IPS-20b (cell line): ENCODE data around the gene KLRG1.

ENCODE experiments used
- H3K27ac ChIP-seq: one replicate; pipeline ENCODE4 v1.5.1; 2013; ENCODE audit warnings: low read length
- H3K27me3 ChIP-seq: 2 replicates; pipeline ENCODE4 v1.6.1; 2013; ENCODE audit warnings: mild to moderate bottlenecking, low read length, inconsistent platforms; ENCODE audit not compliant: insufficient read depth
- H3K36me3 ChIP-seq: 2 replicates; pipeline ENCODE4 v1.6.1; 2013; ENCODE audit warnings: low read depth, mild to moderate bottlenecking, inconsistent platforms, low read length, moderate library complexity; ENCODE audit not compliant: insufficient read depth
- H3K4me1 ChIP-seq: 2 replicates; pipeline ENCODE4 v1.6.1; 2013; ENCODE audit warnings: mild to moderate bottlenecking, control low read depth, inconsistent platforms, low read length, moderate library complexity; ENCODE audit not compliant: insufficient read depth
- H3K4me3 ChIP-seq: 2 replicates; pipeline ENCODE4 v1.5.1; 2013; ENCODE audit warnings: mild to moderate bottlenecking, low read length, inconsistent platforms
- H3K9ac ChIP-seq: 2 replicates; pipeline ENCODE4 v1.6.1; 2013; ENCODE audit warnings: low read depth, mild to moderate bottlenecking, inconsistent platforms, low read length, moderate library complexity
- H3K9me3 ChIP-seq: 2 replicates; pipeline ENCODE4 v1.6.1; 2013; ENCODE audit warnings: mild to moderate bottlenecking, low read depth, low read length, inconsistent platforms; ENCODE audit not compliant: insufficient read depth

Gene KLRG1

GRCh38 chr12:8987685-8988084 lies 1.7 kb upstream of the KLRG1 start:
- H3K4me1 ChIP-seq = no peaks in the 10 kb centered on the region
- no peak overlapping the region for H3K27ac ChIP-seq
- no peak overlapping the region for H3K9ac ChIP-seq
- H3K27me3 ChIP-seq = no peaks in the 10 kb centered on the region
- no peak overlapping the region for H3K4me3 ChIP-seq
- H3K9me3 ChIP-seq = no peaks in the 10 kb centered on the region
- no peaks in the 10 kb centered on the region for H3K36me3 ChIP-seq

DNA sequence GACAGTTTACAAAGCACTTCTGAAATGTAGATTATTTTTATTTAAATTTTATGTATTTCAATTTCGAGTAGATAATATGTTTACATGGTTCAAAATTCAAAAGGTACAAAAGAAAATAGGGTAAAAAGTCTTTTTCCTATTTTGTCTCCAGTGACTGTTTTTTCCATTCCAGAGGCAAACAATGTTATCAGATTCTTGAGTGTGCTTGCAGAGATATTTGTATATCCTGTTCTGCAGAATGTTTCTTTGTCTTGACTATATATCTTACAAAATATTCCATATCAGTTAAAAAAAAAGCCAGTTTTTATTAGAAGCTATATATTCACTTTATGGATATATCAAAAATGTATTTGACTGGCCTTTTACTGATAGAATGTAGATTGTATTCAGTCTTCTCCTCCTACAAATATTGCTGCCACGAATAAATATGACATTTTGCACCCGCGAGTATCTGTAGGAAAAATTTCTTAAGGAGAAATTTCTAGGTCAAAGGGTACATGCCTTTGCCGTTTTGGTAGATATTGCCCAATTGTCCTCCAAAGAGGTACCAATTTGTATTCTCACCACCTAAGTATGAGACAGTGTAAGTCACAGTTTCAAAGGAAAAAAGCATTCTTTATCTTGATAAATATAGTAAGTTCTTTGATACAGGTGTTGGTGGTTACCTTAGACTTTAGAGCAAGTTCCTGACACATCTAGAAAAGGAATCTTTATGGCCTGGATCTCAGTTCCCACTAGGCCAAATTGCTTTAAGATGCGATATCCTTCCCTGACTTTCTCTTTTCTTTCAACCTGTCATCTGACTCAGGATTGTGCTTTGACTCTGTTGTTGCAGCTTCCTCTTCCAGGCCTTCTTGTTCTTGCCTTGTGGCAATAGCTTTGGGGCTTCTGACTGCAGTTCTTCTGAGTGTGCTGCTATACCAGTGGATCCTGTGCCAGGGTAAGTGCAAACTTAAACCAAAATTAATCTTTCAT lies 2.3 kb downstream of the KLRG1 start:
- Histone ChIP-seq H3K9me3 (no peaks in the 10 kb centered on the region), H3K9ac (no peak overlapping the region), H3K27ac (no peak overlapping the region), H3K36me3 (no peaks in the 10 kb centered on the region), H3K4me1 (no peaks in the 10 kb centered on the region), H3K4me3 (no peak overlapping the region), H3K27me3 (no peaks in the 10 kb centered on the region)

- H3K4me3 ChIP-seq = no peak overlapping the region
- no peaks in the 10 kb centered on the region for H3K4me1 ChIP-seq
- H3K9ac ChIP-seq = no peak overlapping the region
- no peaks in the 10 kb centered on the region for H3K27me3 ChIP-seq
- H3K27ac ChIP-seq = no peak overlapping the region
- H3K9me3 ChIP-seq = no peaks in the 10 kb centered on the region
- H3K36me3 ChIP-seq = no peaks in the 10 kb centered on the region
Observed at GRCh38 chr12:8993827-8994226, 4.5 kb downstream of the KLRG1 start.

- no peaks in the 10 kb centered on the region for H3K36me3 ChIP-seq
- H3K9me3 ChIP-seq = no peaks in the 10 kb centered on the region
- H3K27ac ChIP-seq = no peak overlapping the region
- no peaks in the 10 kb centered on the region for H3K4me1 ChIP-seq
- no peak overlapping the region for H3K9ac ChIP-seq
- no peak overlapping the region for H3K4me3 ChIP-seq
- H3K27me3 ChIP-seq = no peaks in the 10 kb centered on the region
Observed at GRCh38 chr12:8995021-8995775, 5.9 kb downstream of the KLRG1 start.

DNA sequence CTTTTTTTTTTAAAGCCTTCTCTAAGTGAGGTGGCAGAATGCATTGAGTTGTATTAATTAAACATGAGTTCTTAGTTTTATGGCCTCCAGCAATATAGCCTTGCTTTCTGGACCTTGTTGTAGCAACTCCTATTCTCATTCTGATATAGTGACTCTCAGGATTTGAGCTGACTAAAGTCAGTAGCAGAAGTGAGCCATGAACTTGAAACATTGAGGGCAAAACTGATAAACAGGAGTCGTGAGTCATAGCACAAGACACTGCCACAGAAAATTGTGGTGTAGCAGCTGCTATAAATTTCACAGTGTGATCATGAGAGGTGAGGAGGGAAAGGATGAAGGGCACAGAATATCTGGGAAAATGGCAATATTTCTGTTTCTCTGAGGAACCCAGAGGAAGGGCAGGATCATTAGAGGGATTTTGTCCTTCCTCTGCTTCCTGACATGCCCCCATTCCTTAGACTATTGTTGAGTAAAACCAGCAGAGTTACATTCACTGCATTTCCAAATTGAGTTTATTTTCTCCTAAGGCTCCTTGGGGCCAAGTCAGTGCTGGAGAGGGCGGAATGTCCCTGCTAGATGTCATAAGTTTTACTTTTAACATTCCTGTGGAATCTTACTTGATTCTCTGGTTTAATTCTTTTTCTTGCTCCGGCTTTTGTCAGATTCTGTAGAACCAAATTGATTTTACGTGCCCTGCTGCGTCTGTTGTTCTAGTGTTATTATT lies 7.5 kb downstream of the KLRG1 start:
- Histone ChIP-seq H3K9me3 (no peaks in the 10 kb centered on the region), H3K4me1 (no peaks in the 10 kb centered on the region), H3K9ac (no peak overlapping the region), H3K36me3 (no peaks in the 10 kb centered on the region), H3K27ac (no peak overlapping the region), H3K27me3 (no peaks in the 10 kb centered on the region), H3K4me3 (no peak overlapping the region)

- Histone ChIP-seq H3K36me3 (no peaks in the 10 kb centered on the region), H3K9me3 (no peaks in the 10 kb centered on the region), H3K27me3 (no peaks in the 10 kb centered on the region), H3K9ac (no peak overlapping the region), H3K27ac (no peak overlapping the region), H3K4me3 (no peak overlapping the region), H3K4me1 (no peaks in the 10 kb centered on the region)
Observed at GRCh38 chr12:9001233-9001632, 11.9 kb downstream of the KLRG1 start.

GRCh38 chr12:9002335-9002734 lies 13.0 kb downstream of the KLRG1 start:
- no peak overlapping the region for H3K9ac ChIP-seq
- H3K36me3 ChIP-seq = no peaks in the 10 kb centered on the region
- H3K4me3 ChIP-seq = no peak overlapping the region
- no peaks in the 10 kb centered on the region for H3K4me1 ChIP-seq
- no peaks in the 10 kb centered on the region for H3K9me3 ChIP-seq
- H3K27me3 ChIP-seq = no peaks in the 10 kb centered on the region
- H3K27ac ChIP-seq = no peak overlapping the region

DNA sequence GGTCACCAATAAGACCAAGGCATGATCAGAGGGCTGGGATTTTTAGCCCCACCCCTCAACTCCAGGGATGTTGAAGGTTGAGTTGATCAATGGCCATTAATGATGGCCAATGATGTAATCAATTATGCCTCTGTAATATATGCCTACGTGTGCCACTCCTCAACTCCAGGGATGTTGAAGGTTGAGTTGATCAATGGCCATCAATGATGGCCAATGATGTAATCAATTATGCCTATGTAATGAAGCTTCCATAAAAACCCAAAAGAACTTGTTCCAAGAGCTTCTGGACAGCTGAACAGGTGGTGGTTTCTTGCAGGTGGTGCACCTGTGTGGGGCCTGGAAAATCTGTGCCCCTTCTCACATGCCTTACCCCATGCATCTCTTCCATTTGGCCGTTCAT lies 33.2 kb downstream of the KLRG1 start:
- H3K27me3 ChIP-seq = no peaks in the 10 kb centered on the region
- H3K9me3 ChIP-seq = peaks cover under 1% of the 10 kb centered on the region; the same call in 1 of the 2 replicates
- H3K36me3 ChIP-seq = no peaks in the 10 kb centered on the region
- no peak overlapping the region for H3K4me3 ChIP-seq
- no peaks in the 10 kb centered on the region for H3K4me1 ChIP-seq
- H3K27ac ChIP-seq = no peak overlapping the region
- no peak overlapping the region for H3K9ac ChIP-seq

DNA sequence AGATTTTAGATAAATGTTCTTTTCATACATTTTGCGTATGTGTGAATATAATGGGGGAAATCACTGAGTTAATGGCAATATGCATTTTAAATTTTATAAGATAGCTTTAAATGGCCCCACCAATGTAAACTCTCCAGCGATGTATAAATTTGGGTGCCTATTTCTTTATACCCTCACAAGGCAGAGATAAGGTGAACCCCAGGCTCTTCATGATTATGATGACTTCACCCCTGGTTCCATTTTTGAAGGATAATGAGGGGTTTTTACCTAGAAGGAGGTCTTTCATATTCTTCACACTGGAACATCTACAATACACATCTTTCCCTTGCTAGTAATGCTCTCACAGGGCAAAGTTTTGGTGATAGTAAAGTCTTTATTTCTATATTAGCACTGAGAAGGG lies 35.2 kb downstream of the KLRG1 start:
- no peak overlapping the region for H3K9ac ChIP-seq
- H3K4me3 ChIP-seq = no peak overlapping the region
- H3K4me1 ChIP-seq = no peaks in the 10 kb centered on the region
- H3K27ac ChIP-seq = no peak overlapping the region
- no peaks in the 10 kb centered on the region for H3K9me3 ChIP-seq
- H3K36me3 ChIP-seq = no peaks in the 10 kb centered on the region
- no peaks in the 10 kb centered on the region for H3K27me3 ChIP-seq

DNA sequence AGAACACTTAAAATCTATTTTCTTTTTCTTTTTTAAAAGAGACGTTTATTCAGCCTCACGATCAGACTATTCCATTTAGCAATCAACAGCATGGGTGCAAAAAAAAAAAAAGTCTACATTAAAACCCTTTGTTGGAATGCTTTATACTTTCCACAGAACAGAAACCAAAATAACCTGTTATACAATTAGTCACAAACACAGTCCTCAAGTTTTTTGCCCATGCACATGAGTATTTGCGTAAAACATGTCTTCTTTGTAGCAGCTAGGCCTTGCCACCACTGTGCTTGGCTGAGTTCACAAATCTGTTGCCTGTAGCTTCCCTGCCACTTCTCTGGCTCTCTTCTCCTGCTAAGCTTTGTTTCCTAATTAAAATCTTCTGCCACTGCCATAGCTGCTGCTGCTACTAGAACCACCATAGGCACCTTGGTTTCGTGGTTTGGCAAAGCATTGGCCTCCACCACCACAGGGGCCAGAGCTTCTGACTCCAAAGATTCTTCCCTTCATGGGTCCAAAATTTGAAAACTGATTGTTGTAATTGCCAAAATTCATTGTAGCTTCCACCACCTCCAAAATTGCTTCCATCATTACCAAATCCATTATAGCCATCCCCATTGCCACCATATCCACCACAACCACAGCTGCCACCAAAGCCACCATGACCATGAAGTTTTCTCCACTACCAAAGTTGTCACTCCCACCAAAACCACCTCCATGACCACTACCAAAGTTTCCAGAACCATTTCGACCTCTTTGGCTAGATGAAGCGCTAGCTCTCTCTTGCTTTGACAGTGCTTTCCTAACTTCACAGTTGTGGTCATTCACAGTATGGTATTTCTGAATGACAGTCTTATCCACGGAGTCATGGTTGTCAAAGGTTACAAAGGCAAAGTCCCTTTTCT lies 38.1 kb downstream of the KLRG1 start:
- Histone ChIP-seq H3K9me3 (no peaks in the 10 kb centered on the region), H3K9ac (no peak overlapping the region), H3K27me3 (no peaks in the 10 kb centered on the region), H3K4me3 (no peak overlapping the region), H3K4me1 (0 out of 2 replicates have a peak, but pooled peaks cover 4% of the 10 kb centered on the region), H3K27ac (no peak overlapping the region), H3K36me3 (no peaks in the 10 kb centered on the region)

DNA sequence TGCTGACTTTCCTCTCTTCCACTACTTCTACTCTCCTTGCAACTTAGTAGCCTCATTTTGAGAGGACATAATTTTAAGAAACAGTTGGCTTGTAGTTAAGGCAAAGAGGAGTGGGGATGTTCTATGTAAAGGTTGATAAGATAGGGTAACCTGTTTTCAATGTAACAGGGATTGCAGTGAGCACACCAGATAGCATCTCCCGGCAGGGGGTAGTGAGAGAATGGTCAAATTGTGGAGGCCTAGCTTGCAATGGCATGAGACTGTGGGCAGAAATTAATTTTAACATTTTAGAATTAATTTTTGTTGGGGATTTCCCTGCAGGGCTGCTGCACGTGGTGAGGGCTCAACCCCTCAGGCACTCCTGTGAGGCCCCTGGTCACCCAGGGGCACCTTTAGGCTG lies 41.4 kb downstream of the KLRG1 start:
- Histone ChIP-seq H3K4me3 (no peak overlapping the region), H3K9ac (no peak overlapping the region), H3K9me3 (no peaks in the 10 kb centered on the region), H3K36me3 (no peaks in the 10 kb centered on the region), H3K27me3 (no peaks in the 10 kb centered on the region), H3K27ac (no peak overlapping the region), H3K4me1 (0 out of 2 replicates have a peak, but pooled peaks cover 4% of the 10 kb centered on the region)
